KMS-11 (cell line): Measurements from ENCODE around the gene ZNF865.
"Not testable (repeated sequence)": the region's sequence is repeated elsewhere in the genome, so short reads cannot be mapped to it uniquely, and the experiment has no call there.

Source experiments
- H2AFZ ChIP-seq: fragments of 200-600 bp; sonication (generic); 2 replicates; pipeline ENCODE4 v1.6.1; 2016; ENCODE audit warnings: antibody characterized with exemption, mixed run types, low read depth
- H3K27ac ChIP-seq: fragments of 200-600 bp; sonication (generic); 2 replicates; pipeline ENCODE4 v1.6.1; 2016; ENCODE audit warnings: mild to moderate bottlenecking, mixed run types
- H3K27me3 ChIP-seq: fragments of 200-600 bp; sonication (generic); 2 replicates; pipeline ENCODE4 v1.6.1; 2017; ENCODE audit warnings: mild to moderate bottlenecking, low read depth, mixed run types, moderate library complexity; ENCODE audit not compliant: insufficient read depth
- H3K36me3 ChIP-seq: fragments of 200-600 bp; sonication (generic); 2 replicates; pipeline ENCODE4 v1.6.1; 2017; ENCODE audit warnings: mild to moderate bottlenecking, mixed run types; ENCODE audit not compliant: insufficient read depth
- H3K4me1 ChIP-seq: fragments of 200-600 bp; sonication (generic); 2 replicates; pipeline ENCODE4 v1.6.1; 2016; ENCODE audit warnings: mild to moderate bottlenecking, low read depth, mixed run types; ENCODE audit not compliant: poor library complexity, severe bottlenecking
- H3K4me2 ChIP-seq: fragments of 200-600 bp; sonication (generic); 2 replicates; pipeline ENCODE4 v1.7.0; 2016; ENCODE audit warnings: mild to moderate bottlenecking, mixed run types
- H3K4me3 ChIP-seq: fragments of 200-600 bp; sonication (generic); IDR thresholded peaks from 2 replicates; pipeline ENCODE4 v1.6.1; 2017; ENCODE audit warnings: low read depth, low read length, mixed read lengths; ENCODE audit not compliant: insufficient read depth
- H3K79me2 ChIP-seq: fragments of 200-600 bp; sonication (generic); 2 replicates; pipeline ENCODE4 v1.6.1; 2016; ENCODE audit warnings: low read depth, mixed run types; ENCODE audit not compliant: insufficient read depth
- H3K9ac ChIP-seq: fragments of 200-600 bp; sonication (generic); 2 replicates; pipeline ENCODE4 v1.6.1; 2016; ENCODE audit warnings: mild to moderate bottlenecking, mixed run types
- H4K20me1 ChIP-seq: fragments of 200-600 bp; sonication (generic); 2 replicates; pipeline ENCODE4 v1.6.1; 2016; ENCODE audit warnings: mild to moderate bottlenecking, mixed run types; ENCODE audit not compliant: insufficient read depth
- CTCF ChIP-seq: fragments of 200-600 bp; sonication (generic); conservative IDR thresholded peaks from 2 replicates; pipeline ENCODE4 v1.6.1; 2017; ENCODE audit warnings: low read depth, mild to moderate bottlenecking, antibody characterized with exemption, low read length, moderate library complexity, mixed read lengths

The ZNF865 gene

GRCh38 chr19:55581823-55582223 is 23.6 kb upstream of the ZNF865 start:
- H3K9ac ChIP-seq: no peak overlapping the region
- no peaks in the 10 kb centered on the region for H3K36me3 ChIP-seq
- no peak for TF ChIP-seq CTCF
- peaks cover 24% of the 10 kb centered on the region for H3K27me3 ChIP-seq
- no peaks in the 10 kb centered on the region for H3K79me2 ChIP-seq
- no peak overlapping the region for H3K4me3 ChIP-seq
- no peak overlapping the region for H2AFZ ChIP-seq
- no peak overlapping the region for H3K27ac ChIP-seq
- H3K4me1 ChIP-seq: peaks cover 4% of the 10 kb centered on the region
- H3K4me2 ChIP-seq: no peak overlapping the region
- no peaks in the 10 kb centered on the region for H4K20me1 ChIP-seq

- not testable (repeated sequence) for H3K9ac ChIP-seq, H3K36me3 ChIP-seq, H3K4me1 ChIP-seq, H3K4me3 ChIP-seq, H3K27ac ChIP-seq, H4K20me1 ChIP-seq, H3K4me2 ChIP-seq, H3K79me2 ChIP-seq, H2AFZ ChIP-seq
- H3K27me3 ChIP-seq: peaks cover 26% of the 10 kb centered on the region
Observed at GRCh38 chr19:55582284-55582683, 23.2 kb upstream of the ZNF865 start.

GRCh38 chr19:55583897-55584296 is 21.6 kb upstream of the ZNF865 start:
- peaks cover 26% of the 10 kb centered on the region for H3K27me3 ChIP-seq

GRCh38 chr19:55584871-55585270 is 20.6 kb upstream of the ZNF865 start:
- Histone ChIP-seq H3K27me3 (peaks cover 26% of the 10 kb centered on the region), H3K79me2 (no peaks in the 10 kb centered on the region), H3K36me3 (no peaks in the 10 kb centered on the region), H3K4me3 (no peak overlapping the region), H3K4me2 (no peak overlapping the region), H3K9ac (no peak overlapping the region), H2AFZ (no peak overlapping the region), H3K4me1 (peaks cover 6% of the 10 kb centered on the region), H3K27ac (no peak overlapping the region), H4K20me1 (no peaks in the 10 kb centered on the region)
- no peak for TF ChIP-seq CTCF

More at GRCh38 chr19:55583897-55584296, 21.6 kb upstream of the ZNF865 start:
- not testable (repeated sequence) for H3K4me2 ChIP-seq, H3K27ac ChIP-seq, H3K79me2 ChIP-seq, H3K4me1 ChIP-seq, H4K20me1 ChIP-seq, H3K4me3 ChIP-seq, H3K9ac ChIP-seq, H2AFZ ChIP-seq, H3K36me3 ChIP-seq

- Histone ChIP-seq H3K4me2 (no peak overlapping the region), H2AFZ (no peak overlapping the region), H3K27ac (no peak overlapping the region), H3K27me3 (peaks cover 26% of the 10 kb centered on the region), H4K20me1 (no peaks in the 10 kb centered on the region), H3K4me3 (no peak overlapping the region), H3K79me2 (no peaks in the 10 kb centered on the region), H3K36me3 (no peaks in the 10 kb centered on the region), H3K9ac (no peak overlapping the region), H3K4me1 (peaks cover 6% of the 10 kb centered on the region)
- no peak for TF ChIP-seq CTCF
Observed at GRCh38 chr19:55585658-55586339, 19.6 kb upstream of the ZNF865 start.
